Breast epithelium (tissue), 4 donors: ENCODE data around the gene EBI3. TPM values are rescaled to one million over a fixed set of nuclear protein-coding genes. Genes with fewer than 3 reads are reported as not detected.
"Not testable (repeated sequence)": the region's sequence is repeated elsewhere in the genome, so short reads cannot be mapped to it uniquely, and the experiment has no call there.

Experiments used
- DNase-seq, 2 donors: peaks; one replicate each; pipeline ENCODE4 v3.0.0-alpha.2; 2019; ENCODE audit warnings: low spot score in 2 of 2
- H3K27ac ChIP-seq, 2 donors: fragments of 200-600 bp; sonication (generic) in 1 of 2; one replicate each; pipeline ENCODE4 v1.5.1; 2016 to 2019; ENCODE audit warnings: mild to moderate bottlenecking in 1 of 2
- H3K27me3 ChIP-seq, 2 donors: fragments of 200-600 bp; sonication (generic) in 1 of 2; one replicate each; pipeline versions ENCODE4 v1.5.1 to v1.6.0; 2017 to 2019; ENCODE audit warnings: control low read depth in 1 of 2, mild to moderate bottlenecking in 1 of 2
- H3K36me3 ChIP-seq: fragments of 200-600 bp; one replicate; pipeline ENCODE4 v1.5.1; 2019
- H3K4me1 ChIP-seq, 2 donors: fragments of 200-600 bp; sonication (generic); one replicate each; pipeline ENCODE4 v1.5.1; 2016 to 2019; ENCODE audit warnings: control low read depth in 1 of 2
- H3K4me3 ChIP-seq, 3 donors: fragments of 200-600 bp; sonication (generic); 1 replicate in 2 of 3; 2 replicates in 1 of 3; pipeline ENCODE4 v1.5.1; 2016 to 2019; ENCODE audit warnings: mild to moderate bottlenecking in 3 of 3, moderate library complexity in 2 of 3
- H3K9me3 ChIP-seq, 2 donors: fragments of 200-600 bp; sonication (generic) in 1 of 2; one replicate each; pipeline ENCODE4 v1.5.1; 2016 to 2019; ENCODE audit warnings: control low read depth in 1 of 2
- POLR2A ChIP-seq: fragments of 450-650 bp; IDR thresholded peaks from one replicate; pipeline ENCODE4 v1.6.1; 2016; ENCODE audit warnings: antibody characterized with exemption, mild to moderate bottlenecking, moderate library complexity
- POLR2AphosphoS5 ChIP-seq, 3 donors: sonication (generic); formaldehyde crosslinking; IDR thresholded peaks; one replicate each; pipeline ENCODE4 v1.6.1; 2017; ENCODE audit warnings: antibody characterized with exemption in 3 of 3
- intact Hi-C: fragments of 100-400 bp; cut with DNase I; formaldehyde crosslinking; loops from one replicate; pipeline ENCODE4 v1.15.1; 2023; ENCODE audit warnings: low total_unique reads
- total RNA-seq, 3 donors: library from RNA; depleted of rRNA; stranded (reverse); fragments of >200 nt; gene quantifications; one replicate each; pipeline ENCODE4 v1.1.0, GENCODE V29; 2016
- TF ChIP-seq, protein P1 (sequence below), 3 donors: fragments of 450-650 bp; IDR thresholded peaks; one replicate each; pipeline ENCODE4 v1.5.1; 2016 to 2017; ENCODE audit warnings: antibody characterized with exemption in 3 of 3, mild to moderate bottlenecking in 3 of 3, moderate library complexity in 3 of 3

The EBI3 gene
- total RNA-seq, 3 donors from 2014 or later, result 0.66 to 12.6 (median 8.2) TPM

DNA sequence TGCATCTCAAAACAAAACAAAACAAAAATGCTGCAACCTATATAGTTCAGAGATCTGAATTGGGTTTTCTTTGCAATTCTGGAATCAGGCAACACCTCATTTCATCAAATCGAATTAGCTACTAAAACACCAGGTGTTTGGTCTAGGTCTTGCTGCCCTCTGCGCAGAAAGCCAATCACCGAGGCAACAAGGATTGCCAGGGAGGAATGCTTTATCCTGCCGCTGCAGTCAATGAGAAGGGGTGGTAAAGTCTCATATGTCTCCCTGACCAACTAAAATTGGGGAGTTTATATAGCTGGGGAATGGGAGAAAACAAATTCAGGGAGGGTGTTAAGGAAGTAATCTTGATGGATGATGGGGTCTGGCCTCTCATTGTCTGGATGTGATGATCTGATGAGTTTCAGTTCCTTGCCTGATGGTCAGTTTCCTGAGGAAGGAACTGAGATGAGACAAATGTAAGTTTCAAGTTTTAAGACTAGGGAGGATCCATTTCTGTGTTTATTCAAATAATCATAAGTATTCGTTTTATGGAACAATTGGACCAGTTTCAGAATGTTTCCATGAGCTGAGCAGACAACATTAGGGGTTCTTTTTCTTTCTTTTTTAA, 12.6 kb downstream of the EBI3 start:
- no peaks in the 10 kb centered on the region for H3K36me3 ChIP-seq
- H3K27ac ChIP-seq, result no peak overlapping the region
- no peak overlapping the region for H3K4me3 ChIP-seq
- no peaks in the 10 kb centered on the region for H3K4me1 ChIP-seq
- H3K9me3 ChIP-seq, result peaks cover 7 to 9% of the 10 kb centered on the region in 2 donors
- intact Hi-C loops, result no loop called here
- peaks cover 0 to 2% of the 10 kb centered on the region in 2 donors for H3K27me3 ChIP-seq
- no peak for TF ChIP-seq POLR2A
- TF ChIP-seq, protein P1, sequence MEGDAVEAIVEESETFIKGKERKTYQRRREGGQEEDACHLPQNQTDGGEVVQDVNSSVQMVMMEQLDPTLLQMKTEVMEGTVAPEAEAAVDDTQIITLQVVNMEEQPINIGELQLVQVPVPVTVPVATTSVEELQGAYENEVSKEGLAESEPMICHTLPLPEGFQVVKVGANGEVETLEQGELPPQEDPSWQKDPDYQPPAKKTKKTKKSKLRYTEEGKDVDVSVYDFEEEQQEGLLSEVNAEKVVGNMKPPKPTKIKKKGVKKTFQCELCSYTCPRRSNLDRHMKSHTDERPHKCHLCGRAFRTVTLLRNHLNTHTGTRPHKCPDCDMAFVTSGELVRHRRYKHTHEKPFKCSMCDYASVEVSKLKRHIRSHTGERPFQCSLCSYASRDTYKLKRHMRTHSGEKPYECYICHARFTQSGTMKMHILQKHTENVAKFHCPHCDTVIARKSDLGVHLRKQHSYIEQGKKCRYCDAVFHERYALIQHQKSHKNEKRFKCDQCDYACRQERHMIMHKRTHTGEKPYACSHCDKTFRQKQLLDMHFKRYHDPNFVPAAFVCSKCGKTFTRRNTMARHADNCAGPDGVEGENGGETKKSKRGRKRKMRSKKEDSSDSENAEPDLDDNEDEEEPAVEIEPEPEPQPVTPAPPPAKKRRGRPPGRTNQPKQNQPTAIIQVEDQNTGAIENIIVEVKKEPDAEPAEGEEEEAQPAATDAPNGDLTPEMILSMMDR (IDR thresholded peaks at IDR 0.05), result no peak
- TF ChIP-seq POLR2AphosphoS5 (IDR thresholded peaks at IDR 0.05), result no peak
- DNase-seq, result no peak

- H3K27ac ChIP-seq, H3K4me3 ChIP-seq, H3K9me3 ChIP-seq, H3K4me1 ChIP-seq, H3K36me3 ChIP-seq, DNase-seq, intact Hi-C loops, H3K27me3 ChIP-seq: not testable (repeated sequence)
Observed at GRCh38 chr19:4245938-4246337, 16.6 kb downstream of the EBI3 start.

DNA sequence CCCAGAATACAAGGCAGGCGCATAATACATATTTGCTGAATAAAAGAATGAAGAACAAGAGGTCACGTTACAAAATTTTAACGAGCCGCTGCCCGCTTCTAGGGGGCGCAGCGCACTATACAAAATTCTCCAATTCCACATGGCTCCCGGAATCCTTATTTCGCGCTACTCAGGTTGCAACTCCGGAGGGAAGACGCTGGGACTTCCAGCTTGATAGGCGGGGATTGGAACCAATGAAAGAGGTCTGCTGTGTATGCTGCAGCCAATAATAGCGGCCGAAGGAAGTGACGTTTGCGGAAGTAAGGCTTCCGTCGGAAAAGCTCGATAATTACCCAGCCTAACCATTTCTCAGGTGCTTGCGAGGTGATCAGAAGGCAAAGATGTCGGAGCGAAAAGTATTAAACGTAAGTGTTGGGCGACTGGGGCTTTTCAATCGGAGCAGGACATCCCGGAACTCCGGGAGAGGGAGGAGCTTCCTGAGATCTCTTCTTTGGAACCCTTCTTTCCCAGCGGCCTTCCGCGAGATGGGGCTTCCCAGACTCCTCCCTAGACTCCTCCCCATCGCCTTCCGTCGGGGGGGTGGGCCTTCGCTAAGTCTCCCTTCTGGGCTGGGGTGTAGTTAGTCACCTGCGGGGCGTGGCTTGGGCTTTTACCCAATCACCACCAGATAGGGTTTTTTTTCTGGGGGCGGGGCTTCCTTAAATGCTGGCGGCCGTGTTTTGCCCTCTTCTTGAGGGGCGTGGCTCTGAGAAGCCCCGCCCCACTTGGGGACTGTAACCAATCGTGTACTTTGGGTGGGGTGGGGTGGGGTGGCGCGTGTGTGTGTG, 17.7 kb downstream of the EBI3 start, which contains the start of gene YJU2:
Gene YJU2, plus strand, starts transcription at position 314 of the 827 bp plus-strand sequence. Its CDS starts 67 bp downstream, at position 381.
- H3K9me3 ChIP-seq, result peaks cover under 1 to 3% of the 10 kb centered on the region in 2 donors
- intact Hi-C loops, result no loop called here
- H3K4me3 ChIP-seq, result peak within 1 kb of the TSS; percentile 74 to 93 (median 79)
- peak; percentile 99 for DNase-seq
- H3K27ac ChIP-seq, result peak within 1 kb of the TSS; percentile 99
- no peaks in the 10 kb centered on the region for H3K36me3 ChIP-seq
- peaks cover 0 to 3% of the 10 kb centered on the region in 2 donors for H3K4me1 ChIP-seq
- TF ChIP-seq POLR2A (no peak), POLR2AphosphoS5 (IDR thresholded peaks at IDR 0.05) (peak; percentile 81 to 93 (median 87))
- TF ChIP-seq, protein P1 (IDR thresholded peaks at IDR 0.05), result peak in 2 of 3 donors; percentile 40 to 47
- H3K27me3 ChIP-seq, result no peaks in the 10 kb centered on the region

- H3K27ac ChIP-seq, result no peak overlapping the region
- no peak for DNase-seq
- intact Hi-C loops, result loop anchor here (5.0 kb wide), 1 partner anchor 81 kb away; the partner anchor contains the start of gene STAP2
- TF ChIP-seq POLR2A (no peak), POLR2AphosphoS5 (IDR thresholded peaks at IDR 0.05) (no peak)
- TF ChIP-seq, protein P1 (IDR thresholded peaks at IDR 0.05), result no peak
- H3K4me1 ChIP-seq, result no peaks in the 10 kb centered on the region
- no peaks in the 10 kb centered on the region for H3K27me3 ChIP-seq
- peaks cover 5 to 8% of the 10 kb centered on the region in 2 donors for H3K9me3 ChIP-seq
- no peak overlapping the region for H3K4me3 ChIP-seq
- H3K36me3 ChIP-seq, result peaks cover 15% of the 10 kb centered on the region
Observed at GRCh38 chr19:4256563-4256962, 27.2 kb downstream of the EBI3 start.

DNA sequence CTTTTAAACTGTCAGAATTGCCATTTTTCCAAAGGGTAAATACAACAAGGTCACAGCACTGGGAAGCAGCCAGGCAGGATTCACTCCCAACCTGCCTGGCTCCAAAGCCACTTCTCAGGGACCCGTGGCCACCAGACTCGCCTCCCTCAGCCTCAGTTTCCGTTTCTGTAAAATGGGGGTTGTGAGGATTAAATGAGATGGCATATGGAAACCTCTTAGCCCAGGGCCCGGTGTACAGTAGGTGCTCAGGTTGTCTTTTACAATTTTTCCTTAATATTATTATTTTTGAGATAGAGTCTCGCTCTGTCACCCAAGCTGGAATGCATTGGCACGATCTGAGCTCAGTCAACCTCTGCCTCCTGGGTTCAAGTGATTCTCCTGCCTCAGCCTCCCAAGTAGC, 27.7 kb downstream of the EBI3 start:
- Histone ChIP-seq H3K27ac (no peak overlapping the region), H3K36me3 (peaks cover 15% of the 10 kb centered on the region), H3K9me3 (peaks cover 5 to 8% of the 10 kb centered on the region in 2 donors), H3K4me3 (no peak overlapping the region), H3K4me1 (no peaks in the 10 kb centered on the region), H3K27me3 (no peaks in the 10 kb centered on the region)
- TF ChIP-seq POLR2AphosphoS5 (IDR thresholded peaks at IDR 0.05), result no peak
- TF ChIP-seq, protein P1 (IDR thresholded peaks at IDR 0.05), result no peak
- no peak for TF ChIP-seq POLR2A
- DNase-seq, result no peak
- intact Hi-C loops, result loop anchor here (5.0 kb wide), 1 partner anchor 80 kb away; the partner anchor contains the start of gene STAP2
